ENCODE data around the gene SGCA.

- TF ChIP-seq, protein P1, sequence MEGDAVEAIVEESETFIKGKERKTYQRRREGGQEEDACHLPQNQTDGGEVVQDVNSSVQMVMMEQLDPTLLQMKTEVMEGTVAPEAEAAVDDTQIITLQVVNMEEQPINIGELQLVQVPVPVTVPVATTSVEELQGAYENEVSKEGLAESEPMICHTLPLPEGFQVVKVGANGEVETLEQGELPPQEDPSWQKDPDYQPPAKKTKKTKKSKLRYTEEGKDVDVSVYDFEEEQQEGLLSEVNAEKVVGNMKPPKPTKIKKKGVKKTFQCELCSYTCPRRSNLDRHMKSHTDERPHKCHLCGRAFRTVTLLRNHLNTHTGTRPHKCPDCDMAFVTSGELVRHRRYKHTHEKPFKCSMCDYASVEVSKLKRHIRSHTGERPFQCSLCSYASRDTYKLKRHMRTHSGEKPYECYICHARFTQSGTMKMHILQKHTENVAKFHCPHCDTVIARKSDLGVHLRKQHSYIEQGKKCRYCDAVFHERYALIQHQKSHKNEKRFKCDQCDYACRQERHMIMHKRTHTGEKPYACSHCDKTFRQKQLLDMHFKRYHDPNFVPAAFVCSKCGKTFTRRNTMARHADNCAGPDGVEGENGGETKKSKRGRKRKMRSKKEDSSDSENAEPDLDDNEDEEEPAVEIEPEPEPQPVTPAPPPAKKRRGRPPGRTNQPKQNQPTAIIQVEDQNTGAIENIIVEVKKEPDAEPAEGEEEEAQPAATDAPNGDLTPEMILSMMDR (IDR thresholded peaks at IDR 0.05) = no peak
- TF ChIP-seq EP300 (IDR thresholded peaks at IDR 0.05) (no peak), POLR2A (IDR thresholded peaks at IDR 0.05) (no peak)
Observed at GRCh38 chr17:50143461-50144176, 22.2 kb upstream of the SGCA start.
